ENCODE results near the gene DIPK1B.

The DIPK1B gene

DNA sequence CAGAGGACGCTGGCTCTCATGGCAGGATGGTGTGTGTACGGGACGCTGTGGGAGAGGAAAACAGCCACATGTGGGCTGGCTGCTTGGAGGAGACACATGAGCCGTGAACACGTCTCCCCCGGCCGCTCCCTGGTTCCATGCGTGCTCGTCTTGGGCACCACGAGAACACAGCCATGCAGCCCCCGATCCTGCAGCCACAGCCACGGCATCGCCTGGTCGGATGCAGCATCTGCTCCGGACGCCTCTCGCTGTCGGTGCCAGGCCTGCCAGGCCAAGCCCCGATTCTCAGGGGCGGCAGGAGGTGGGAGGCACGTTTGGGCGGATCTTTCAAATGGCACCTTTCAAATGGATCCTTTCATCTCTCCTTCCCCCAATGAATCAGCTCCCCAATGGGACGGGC is 27.1 kb downstream of the DIPK1B start:
- no peak for DNase-seq (ENCODE audit: low spot score)

DNA sequence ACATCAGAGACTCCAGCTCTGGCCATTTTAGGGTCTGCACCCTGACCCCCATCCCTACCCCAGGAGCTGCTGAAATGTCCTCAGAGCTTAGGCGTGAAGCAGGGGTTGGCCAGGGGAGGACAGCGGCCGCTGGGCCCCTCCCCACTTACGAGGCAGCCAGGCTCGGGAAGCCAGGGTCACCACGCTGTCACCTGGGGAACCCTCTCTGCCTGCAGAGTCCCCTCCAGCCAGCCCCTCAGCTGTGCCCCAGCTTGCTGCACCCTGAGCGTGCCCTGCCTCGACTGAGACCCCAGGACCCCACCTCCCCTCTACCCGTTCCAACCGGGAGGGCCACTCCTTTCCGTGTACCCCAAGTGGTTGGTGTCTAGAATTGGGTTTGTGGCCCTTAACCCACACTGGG is 27.7 kb downstream of the DIPK1B start:
- DNase-seq (ENCODE audit: low spot score), result no peak

DNA sequence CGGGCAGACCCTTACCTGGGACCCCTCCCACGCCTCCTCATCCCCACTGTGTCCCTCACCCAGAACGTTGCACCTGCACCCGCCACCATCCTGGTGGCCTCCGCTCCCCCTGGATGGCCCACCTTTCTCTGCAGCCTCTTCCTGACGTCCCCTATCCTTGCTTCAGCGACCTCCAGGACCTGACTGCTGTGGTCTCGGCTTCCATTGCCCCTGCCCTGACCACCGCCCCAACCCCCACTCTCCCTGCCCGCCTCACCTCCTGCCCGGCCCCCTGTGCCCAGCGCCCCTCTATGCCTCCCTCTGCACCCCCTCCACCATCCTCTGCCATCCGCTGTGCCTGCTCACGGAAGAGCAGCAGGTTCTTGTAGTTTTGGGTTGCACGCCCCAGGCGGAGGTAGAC is 28.1 kb downstream of the DIPK1B start:
- no peak for DNase-seq (ENCODE audit: low spot score)

DNA sequence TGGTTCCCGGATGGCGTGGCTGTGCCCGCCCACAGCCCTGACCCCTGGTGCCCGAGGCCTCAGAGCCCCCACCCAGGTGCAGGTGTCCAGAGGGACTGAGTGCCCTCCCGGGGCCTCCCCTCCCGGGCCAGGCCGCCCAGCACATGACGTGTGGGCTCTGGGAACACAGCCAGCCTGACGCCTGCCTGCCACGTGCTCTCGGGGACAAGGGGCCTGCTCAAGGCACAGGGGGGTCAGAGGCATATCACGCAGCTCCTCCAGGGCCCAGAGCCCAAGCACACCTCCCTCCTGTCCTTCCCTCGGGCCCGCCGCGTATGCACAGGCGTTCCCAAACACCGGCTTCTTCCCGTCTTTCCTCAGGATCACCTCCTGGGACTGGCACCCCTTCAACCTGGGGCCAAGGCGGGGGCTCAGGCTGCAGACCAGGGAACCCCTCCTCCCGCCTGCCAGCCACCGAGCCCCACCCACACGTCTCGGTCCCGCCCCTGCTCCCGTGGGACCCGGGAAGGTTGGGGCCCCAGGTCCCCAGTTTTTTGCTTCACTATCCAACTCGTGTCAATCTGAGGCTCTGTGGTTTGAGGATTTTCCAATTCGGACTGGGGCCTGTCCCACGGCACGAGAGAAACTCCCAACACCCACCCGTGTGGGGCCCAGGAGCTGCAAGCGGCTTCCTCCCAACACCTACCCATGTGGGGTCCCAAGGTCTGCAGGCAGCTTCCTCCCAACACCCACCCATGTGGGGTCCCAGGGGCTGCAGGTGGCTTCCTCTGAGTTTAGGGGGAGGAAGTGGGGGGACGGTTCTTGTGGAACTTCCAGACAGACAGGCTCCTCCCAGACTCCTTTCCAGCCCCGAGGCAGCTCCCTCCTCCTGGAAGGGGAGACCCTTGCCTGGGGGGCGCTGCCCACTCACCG is 28.9 kb downstream of the DIPK1B start:
- DNase-seq (ENCODE audit: low spot score), result no peak

DNA sequence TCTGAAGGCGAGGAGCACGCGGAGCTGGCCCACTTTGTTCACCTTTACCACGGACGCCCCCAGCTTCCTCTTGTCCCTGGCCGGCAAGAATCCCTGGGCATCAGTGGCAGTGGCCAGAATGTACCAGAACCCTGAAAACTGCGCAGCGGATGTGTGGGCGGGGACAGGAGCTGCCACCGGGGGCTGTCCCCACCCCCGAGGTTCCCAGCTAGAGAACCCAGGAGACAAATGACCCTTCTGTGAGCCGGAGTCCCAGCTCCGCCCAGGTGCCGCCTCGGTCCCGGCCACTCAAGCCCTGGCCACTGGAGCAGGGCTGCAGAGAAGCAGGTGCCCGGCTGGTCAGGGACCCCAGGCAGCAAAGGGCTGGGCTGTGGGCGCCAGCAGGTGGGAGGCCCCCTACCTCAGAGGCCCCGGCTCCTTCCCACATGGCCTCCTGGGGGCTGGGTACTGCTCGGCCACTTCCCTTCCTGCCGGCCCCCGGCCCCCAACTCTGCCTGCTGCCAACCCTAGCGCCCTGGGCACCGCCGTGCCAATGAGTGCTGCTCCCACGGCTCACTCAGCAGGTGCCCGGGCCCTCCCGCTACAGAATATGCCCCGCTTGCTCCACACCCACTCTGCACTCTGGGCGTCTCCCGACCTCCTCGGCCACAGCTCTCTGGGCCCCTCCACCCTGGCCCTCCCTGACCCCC is 29.7 kb downstream of the DIPK1B start:
- no peak for DNase-seq (ENCODE audit: low spot score)

DNA sequence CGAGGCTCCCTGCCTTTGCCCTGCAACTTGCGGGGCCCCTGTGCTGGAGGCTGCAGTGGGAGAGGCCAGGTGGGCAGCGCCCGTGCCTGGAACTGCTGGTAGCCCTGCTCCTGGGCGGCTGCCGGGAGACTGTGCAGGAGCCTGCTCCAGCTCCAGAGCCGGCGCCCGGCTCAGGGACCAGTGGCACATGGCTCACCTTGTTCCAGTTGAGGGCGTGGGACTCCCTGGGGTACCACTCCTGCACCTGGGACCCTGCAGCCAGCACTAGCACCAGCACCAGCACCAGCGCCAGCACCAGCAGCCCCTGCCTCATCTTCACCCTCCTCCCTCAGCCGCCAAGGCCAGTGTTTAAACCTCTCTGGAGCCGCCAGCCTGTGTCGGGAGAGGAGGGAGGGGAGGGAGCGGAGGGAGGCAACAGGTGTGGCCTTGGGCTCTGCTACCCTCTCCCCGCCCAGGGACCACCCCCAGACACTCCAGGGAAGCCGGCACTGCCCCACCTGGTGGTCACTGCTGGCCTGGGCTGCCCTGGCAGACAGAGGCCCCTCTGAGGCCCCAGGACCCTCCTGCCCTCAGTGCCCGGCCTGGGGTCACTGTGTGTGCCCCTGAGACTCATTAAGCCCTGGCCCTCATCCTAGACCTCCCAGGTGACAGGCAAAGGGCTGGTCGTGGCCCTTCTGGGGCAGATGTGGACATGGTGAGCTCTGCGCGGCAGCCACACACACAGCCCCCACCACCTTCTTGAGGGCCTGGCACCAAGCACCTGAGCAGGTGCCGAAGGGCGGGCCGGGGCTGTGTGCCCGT is 30.4 kb downstream of the DIPK1B start, which contains the start of gene LCN10:
LCN10 (minus strand) TSS at position 350 of the 801 bp plus-strand sequence; CDS start at position 313, 37 bp downstream.
- no peak for DNase-seq (ENCODE audit: low spot score)

DNA sequence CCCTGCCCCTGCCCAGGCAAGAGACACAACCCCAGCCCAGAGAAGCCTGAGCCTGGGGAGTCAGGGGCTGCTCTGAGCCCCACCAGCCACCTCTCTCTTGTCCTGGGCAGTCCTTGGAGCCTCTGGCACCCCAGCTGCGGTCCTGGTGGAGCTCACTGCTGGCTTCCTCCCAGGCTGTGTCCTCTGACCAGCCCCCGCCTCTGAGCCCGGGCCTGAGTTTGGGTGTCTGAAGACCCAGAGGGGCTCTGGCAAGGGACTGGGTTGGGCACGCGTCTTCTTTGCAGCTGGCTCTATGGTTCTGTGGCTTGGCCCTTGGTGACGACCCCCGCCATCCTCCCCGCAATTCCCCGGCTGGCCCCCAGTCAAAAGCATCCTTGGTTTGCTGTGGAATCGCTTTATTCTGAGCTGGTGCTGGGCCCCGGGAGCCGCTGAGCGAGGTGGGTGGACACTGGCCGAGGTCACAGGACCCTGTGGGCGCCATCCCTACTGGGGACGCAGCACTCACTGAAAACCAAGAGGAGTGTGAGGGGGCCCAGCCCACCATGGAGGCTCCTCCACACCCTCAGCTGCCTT is 31.4 kb downstream of the DIPK1B start:
- no peak for DNase-seq (ENCODE audit: low spot score)

DNA sequence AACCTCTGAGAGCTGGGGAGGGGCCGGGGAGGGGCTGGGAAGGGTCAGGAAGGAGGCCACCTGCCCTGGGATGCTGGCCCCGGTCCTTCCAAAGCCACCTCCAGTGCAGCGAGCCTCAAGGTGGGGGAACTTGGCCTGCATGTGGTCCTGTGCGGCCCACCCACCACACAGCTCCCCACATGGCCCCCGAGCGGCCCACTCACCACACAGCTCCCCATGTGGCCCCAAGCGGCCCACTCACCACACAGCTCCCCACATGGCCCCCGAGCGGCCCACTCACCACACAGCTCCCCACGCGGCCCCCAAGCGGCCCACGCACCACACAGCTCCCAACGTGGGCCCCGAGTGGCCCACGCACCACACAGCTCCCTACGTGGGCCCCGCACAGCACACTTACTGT is 32.4 kb downstream of the DIPK1B start:
- no peak for DNase-seq (ENCODE audit: low spot score)

DNA sequence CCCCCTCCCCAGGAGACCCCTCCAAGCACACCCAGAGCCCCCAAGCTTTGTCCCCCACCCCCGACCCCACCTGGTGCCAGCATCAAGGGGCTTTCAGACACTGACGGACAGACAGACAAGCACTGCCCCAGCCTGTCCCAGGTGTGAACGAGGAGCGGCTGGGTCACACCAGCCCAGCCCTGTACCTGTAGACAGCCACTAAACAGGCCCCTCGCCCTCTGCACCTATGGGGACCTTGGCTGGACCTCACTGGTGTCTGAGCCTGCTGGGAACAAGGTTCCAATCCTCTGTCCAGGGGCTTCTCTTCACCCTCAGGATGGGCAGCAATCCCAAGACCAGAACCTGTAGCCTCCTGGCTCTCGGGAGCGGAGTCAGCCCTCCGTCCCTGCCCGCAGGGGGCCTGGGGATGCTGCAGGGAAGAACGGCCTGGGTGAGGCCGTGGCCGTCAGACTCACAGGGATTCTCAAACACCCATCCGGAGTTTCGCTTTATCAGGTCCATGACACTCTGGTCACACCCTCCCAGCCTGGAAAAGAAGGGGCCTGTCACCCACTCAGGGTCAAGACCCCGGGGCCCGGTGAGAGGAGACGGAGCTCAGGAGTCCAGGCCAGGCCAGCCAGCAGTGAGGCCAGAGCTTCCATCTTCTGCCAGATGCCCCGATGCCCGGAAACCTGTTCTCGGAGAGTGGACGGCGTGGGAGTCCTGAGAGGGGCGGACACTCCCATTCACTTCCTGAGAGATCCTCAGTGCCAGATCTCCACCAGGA is 33.2 kb downstream of the DIPK1B start:
- no peak for DNase-seq (ENCODE audit: low spot score)

DNA sequence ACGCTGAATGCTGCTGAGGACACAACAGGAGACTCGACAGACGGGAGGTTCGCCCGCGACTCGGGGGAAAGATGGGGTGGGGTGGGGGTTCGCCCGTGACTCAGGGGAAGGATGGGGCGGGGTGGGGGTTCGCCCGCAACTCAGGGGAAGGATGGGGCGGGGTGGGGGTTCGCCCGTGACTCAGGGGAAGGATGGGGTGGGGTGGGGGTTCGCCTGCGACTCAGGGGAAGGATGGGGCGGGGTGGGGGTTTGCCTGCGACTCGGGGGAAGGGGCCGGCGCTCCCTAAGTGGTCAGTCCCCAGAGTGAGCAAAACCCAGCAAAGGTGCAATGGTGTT is 33.8 kb downstream of the DIPK1B start:
- no peak for DNase-seq (ENCODE audit: low spot score)

DNA sequence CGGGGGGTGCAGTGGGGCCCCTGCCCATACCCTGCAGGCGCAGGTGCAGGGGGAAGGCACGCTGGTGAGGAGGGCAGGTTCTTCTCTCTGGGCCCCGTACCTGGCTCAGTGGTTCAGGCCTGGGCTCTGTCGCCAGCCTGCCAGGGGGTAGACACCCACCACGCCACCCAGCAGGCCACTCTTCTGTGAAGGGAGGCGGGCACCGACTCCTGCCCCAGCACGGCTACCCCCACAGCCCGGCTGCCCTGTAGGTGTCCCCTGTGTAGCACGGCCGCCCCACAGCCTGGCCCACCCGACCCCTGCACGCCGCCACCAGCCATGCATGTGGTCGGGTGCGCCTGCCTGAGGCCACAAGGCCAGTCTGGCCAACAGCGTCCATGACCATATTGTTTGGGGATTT is 34.2 kb downstream of the DIPK1B start:
- DNase-seq (ENCODE audit: low spot score), result no peak

DNA sequence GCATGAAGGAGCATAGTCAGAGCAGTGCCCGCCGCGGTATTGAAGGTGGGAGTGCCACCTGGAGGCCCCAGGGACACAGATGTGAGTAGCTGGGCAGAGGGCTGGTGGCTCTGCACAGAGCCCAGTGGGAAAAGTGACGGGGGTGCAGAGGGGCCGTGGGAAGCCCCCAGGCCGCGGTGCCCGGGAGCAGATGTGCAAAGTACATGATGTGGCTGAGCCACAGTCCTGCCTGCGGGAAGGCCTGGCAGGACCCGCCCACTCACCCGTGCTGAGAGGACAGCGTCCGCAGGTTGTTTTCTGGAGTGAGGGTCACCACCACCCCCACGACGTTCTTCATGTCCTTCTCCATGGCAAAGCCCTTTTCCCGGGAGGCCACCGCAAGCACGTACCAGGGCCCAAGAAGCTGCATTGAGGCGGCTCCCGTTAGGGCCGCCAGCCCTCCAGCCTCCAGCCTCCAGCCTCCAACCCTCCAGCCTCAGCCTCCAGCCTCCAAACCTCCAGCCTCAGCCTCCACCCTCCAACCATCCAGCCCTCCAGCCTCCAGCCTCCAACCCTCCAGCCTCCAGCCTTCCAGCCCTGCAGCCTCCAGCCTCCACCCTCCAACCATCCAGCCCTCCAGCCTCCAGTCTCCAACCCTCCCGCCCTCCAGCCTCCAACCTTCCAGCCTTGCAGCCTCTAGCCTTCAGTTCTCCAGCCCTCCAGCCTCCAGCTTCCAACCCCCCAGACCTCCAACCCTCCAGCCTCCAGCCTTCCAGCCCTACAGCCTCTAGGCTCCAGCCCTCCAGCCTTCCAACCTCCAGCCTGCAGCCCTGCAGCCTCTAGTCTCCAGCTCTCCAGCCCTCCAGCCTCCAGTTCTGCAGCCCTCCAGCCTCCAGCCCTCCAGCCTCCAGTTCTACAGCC is 35.0 kb downstream of the DIPK1B start:
- no peak for DNase-seq (ENCODE audit: low spot score)

DNA sequence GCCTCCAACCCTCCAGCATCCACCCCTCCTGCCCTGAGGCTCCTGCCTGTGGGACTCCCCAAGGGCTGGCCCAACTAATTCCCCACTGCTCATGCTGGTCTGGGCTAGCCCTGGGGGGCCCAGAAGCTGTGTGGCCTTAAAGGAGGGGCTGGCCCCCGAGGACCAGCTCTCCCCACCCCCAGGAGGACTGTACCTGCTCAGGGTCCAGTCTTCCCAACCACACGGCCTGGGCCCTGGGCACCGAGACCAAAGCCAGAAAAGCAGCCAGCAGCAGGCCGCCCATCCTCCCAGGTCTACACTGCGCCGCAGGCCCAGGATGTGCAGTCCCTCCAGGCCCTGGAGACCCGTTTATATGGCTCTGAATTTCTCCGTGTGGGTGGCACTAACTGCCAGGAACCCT is 35.8 kb downstream of the DIPK1B start, which contains the start of gene LCN6:
LCN6 (minus strand) TSS at position 325 of the 400 bp plus-strand sequence; CDS start at position 283, 42 bp downstream.
- no peak for DNase-seq (ENCODE audit: low spot score)

DNA sequence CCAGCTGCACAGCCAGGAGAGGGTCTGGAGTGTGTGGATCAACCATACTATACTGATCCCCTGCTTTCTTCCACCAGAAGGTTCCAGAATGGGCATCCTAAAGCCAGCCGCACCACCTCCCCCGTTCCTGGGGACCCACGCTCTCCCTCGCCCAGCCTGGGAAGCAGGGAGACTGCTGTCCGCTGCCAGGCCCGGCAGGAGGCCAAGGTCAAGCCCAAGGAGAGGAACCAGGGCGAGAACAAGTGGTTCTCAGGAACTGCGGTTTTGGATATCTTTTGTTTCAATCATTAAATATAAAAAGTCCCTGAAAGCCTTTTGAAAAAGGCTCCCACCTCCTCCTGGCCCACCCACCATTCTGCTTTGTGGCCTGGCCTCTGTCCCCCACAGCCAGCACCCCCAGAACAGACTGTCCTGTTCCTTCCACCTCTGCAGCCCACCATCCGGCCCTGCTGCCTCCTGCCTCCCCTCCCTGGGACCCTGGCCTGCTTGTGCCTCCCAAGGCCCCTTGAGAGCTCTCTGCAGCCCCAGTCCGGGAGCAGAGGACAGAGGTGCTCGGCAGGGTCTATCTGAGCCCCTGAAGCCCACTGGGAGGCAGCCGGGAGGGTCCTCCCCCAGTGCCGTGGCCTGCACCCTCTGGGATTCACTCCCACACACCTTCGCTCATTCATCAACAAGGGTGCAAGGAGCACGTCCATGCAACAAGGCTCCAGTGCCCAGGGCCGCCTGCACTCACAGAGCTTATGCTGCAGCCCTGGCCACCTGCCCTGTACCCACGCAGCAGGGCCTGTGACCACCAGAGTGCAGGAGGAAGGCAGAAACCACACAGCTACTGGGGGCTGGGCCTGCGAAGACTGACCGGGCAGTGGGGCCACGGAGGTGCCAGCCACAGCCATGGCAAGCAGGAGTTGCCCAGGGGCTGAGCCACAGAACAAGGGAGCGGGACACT is 36.6 kb downstream of the DIPK1B start:
- DNase-seq (ENCODE audit: low spot score), result no peak

DNA sequence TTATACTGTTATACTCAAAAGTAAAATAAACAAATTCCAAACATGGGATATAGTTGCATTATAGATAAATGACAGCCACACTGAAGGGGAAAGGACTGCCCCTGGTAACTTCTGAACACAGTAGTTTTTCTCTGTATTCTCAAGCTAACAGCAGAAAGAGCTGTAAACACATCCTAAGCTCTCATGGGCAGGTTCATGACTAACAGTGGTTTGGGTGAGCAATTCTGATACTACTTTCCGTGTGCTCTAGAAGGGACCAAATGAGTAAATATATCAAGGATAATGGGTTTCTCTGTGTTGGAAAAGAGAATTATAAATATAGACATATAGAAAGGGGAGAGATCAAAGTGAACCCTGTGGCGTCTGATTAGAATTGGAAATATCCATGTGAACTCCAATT is 38.2 kb downstream of the DIPK1B start:
- DNase-seq (ENCODE audit: low spot score), result no peak

DNA sequence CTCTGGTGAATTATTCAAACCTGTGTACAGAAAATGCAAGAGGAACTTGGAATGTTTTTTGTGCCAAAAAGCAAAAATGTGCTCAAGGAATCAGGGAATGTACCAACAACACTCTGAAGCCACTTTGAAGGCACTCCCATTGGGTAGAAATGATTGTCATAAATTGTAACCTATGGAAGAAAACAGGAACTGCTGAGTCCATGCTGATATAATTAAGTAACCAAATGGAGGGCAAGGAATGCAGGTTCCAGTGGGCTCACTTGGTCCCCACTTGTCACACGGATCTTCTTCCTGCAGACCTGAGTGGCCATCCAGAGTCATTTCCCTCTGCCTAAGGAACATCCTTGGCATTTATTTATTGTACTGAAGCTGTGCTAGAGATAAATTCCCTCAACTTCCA is 38.9 kb downstream of the DIPK1B start:
- DNase-seq (ENCODE audit: low spot score), result no peak

DNA sequence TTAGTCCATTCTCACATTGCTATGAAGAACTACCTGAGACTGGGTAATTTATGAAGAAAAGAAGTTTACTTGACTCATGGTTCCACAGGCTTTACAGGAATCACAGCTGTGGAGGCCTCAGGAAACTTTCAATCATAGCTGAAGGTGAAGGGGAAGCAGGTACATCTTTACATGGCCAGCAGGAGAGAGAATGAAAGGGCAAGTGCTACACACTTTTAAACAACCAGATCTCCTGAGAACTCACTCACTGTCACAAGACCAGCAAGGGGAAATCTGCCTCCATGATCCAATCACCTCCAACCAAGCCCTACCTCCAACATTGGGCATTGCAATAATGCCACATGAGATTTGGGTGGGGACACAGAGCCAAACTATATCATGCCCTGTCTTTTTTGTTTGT is 39.4 kb downstream of the DIPK1B start:
- no peak for DNase-seq (ENCODE audit: low spot score)

DNA sequence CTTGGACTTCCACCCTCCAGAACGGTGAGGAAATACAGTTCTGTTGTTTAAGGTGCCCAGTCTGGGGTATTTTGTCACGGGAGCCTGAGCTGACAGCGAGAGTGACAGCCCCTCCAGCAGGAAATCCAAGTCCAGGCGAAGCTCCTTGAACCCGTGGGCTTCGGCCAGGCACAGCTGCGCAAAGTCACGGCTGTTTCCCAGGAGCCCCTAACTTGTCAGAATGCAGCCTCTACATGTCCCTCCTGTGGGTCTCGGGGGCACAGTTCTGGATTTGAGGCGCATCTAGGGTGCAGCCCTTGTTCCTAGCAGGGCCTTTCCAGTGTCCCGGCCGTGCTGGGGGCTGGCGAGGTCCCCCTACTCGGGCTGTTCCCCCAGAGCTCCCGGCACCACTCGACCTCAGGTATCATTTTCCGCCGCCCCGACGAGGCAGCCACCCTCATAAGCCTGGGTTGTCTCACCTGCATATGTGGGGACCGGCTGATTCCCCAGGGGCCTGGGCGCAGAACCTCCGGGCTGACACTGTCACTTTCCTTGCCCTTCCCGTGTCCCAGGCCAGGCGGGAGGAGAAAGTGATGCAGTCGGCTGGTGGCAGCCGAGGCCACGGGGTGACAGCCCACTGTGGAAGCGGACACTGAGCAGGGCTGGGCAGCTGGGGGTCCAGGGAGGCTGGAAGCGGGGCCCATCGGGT is 41.1 kb downstream of the DIPK1B start:
- DNase-seq (ENCODE audit: low spot score), result no peak

All from hematopoietic multipotent progenitor cell treated with erythropoietin and hydrocortisone succinate and interleukin-3 and kit ligand, for 15 days (in vitro differentiated cells).